ENCODE results near the gene KNCN. TPM values are rescaled to one million over a fixed set of nuclear protein-coding genes. Genes with fewer than 3 reads are reported as not detected.

KNCN gene
- total and polyA plus RNA-seq, 8 donors = not detected

- TF ChIP-seq POLR2AphosphoS5 (IDR thresholded peaks at IDR 0.05) = no peak
- TF ChIP-seq POLR2A (IDR thresholded peaks at IDR 0.05) = no peak
- no peak for TF ChIP-seq EP300 (IDR thresholded peaks at IDR 0.05)
- no peak for TF ChIP-seq CTCF (IDR thresholded peaks at IDR 0.05)
These were observed 49.9 kb downstream of the KNCN start for GRCh38 chr1:46501528-46501927.

GRCh38 chr1:46497665-46498064 lies 53.8 kb downstream of the KNCN start:
- DNase-seq = no peak
- WGBS, 5 donors = 80 to 90% (median 86%) methylated on average over 19 of the region's 19 CpGs
- intact Hi-C loops (cut with DNase I; ENCODE audit: low total_unique reads) = no loop called here
- Histone ChIP-seq H3K4me1 (no peaks in the 10 kb centered on the region), H3K4me3 (no peak overlapping the region), H3K27me3 (peaks cover 3 to 50% (median 29%) of the 10 kb centered on the region in 3 donors), H3K27ac (no peak overlapping the region), H3K9me3 (no peaks in the 10 kb centered on the region), H3K36me3 (no peaks in the 10 kb centered on the region)
- TF ChIP-seq CTCF (IDR thresholded peaks at IDR 0.05) (no peak), POLR2AphosphoS5 (IDR thresholded peaks at IDR 0.05) (no peak), POLR2A (IDR thresholded peaks at IDR 0.05) (no peak), EP300 (IDR thresholded peaks at IDR 0.05) (no peak)

More at GRCh38 chr1:46501528-46501927, 49.9 kb downstream of the KNCN start:
- no peak for DNase-seq
- WGBS, 5 donors = 77 to 93% (median 90%) methylated on average over 3 of the region's 3 CpGs
- Histone ChIP-seq H3K36me3 (no peaks in the 10 kb centered on the region), H3K27ac (no peak overlapping the region), H3K27me3 (peaks cover 0 to 28% (median 3%) of the 10 kb centered on the region in 3 donors), H3K4me3 (no peak overlapping the region), H3K4me1 (no peaks in the 10 kb centered on the region), H3K9me3 (no peaks in the 10 kb centered on the region)
- intact Hi-C loops (cut with DNase I; ENCODE audit: low total_unique reads) = no loop called here

GRCh38 chr1:46497020-46497419 lies 54.4 kb downstream of the KNCN start:
- Histone ChIP-seq H3K27ac (no peak overlapping the region), H3K36me3 (no peaks in the 10 kb centered on the region), H3K27me3 (peaks cover 6 to 50% (median 32%) of the 10 kb centered on the region in 3 donors), H3K4me1 (no peaks in the 10 kb centered on the region), H3K4me3 (no peak overlapping the region), H3K9me3 (no peaks in the 10 kb centered on the region)
- TF ChIP-seq EP300 (IDR thresholded peaks at IDR 0.05) (no peak), POLR2AphosphoS5 (IDR thresholded peaks at IDR 0.05) (no peak), POLR2A (IDR thresholded peaks at IDR 0.05) (no peak), CTCF (IDR thresholded peaks at IDR 0.05) (no peak)
- DNase-seq = no peak
- WGBS, 5 donors = 66 to 82% (median 75%) methylated on average over 3 of the region's 3 CpGs
- intact Hi-C loops (cut with DNase I; ENCODE audit: low total_unique reads) = no loop called here

- WGBS, 5 donors = 68 to 75% (median 69%) methylated on average over 6 of the region's 6 CpGs
- no peak for DNase-seq
- H3K27ac ChIP-seq = no peak overlapping the region
- peaks cover 0 to under 1% (median 0%) of the 10 kb centered on the region in 4 donors for H3K4me1 ChIP-seq
- TF ChIP-seq CTCF (IDR thresholded peaks at IDR 0.05) (no peak), POLR2AphosphoS5 (IDR thresholded peaks at IDR 0.05) (no peak), EP300 (IDR thresholded peaks at IDR 0.05) (no peak), POLR2A (IDR thresholded peaks at IDR 0.05) (no peak)
- H3K4me3 ChIP-seq = no peak overlapping the region
- H3K36me3 ChIP-seq = no peaks in the 10 kb centered on the region
- intact Hi-C loops (cut with DNase I; ENCODE audit: low total_unique reads) = no loop called here
- H3K9me3 ChIP-seq = no peaks in the 10 kb centered on the region
- peaks cover 11 to 56% (median 38%) of the 10 kb centered on the region in 3 donors for H3K27me3 ChIP-seq
These were observed 54.9 kb downstream of the KNCN start for GRCh38 chr1:46496505-46496904.
